HEK293 (cell line): ENCODE measurements around the gene WDHD1.

ENCODE experiments used
- KLF7 ChIP-seq: fragments of 450-650 bp; formaldehyde crosslinking; IDR thresholded peaks from 2 replicates; pipeline ENCODE4 v1.5.1; 2016; ENCODE audit warnings: missing biosample characterization, missing genetic modification characterization, borderline replicate concordance
- OVOL3 ChIP-seq: fragments of 450-650 bp; formaldehyde crosslinking; IDR thresholded peaks from 2 replicates; pipeline ENCODE4 v1.5.1; 2016; ENCODE audit warnings: missing biosample characterization, missing genetic modification characterization
- PATZ1 ChIP-seq: fragments of 450-650 bp; formaldehyde crosslinking; IDR thresholded peaks from 2 replicates; pipeline ENCODE4 v1.5.1; 2016; ENCODE audit warnings: missing biosample characterization, missing genetic modification characterization
- PBX3 ChIP-seq: sonication (generic); formaldehyde crosslinking; IDR thresholded peaks from 2 replicates; pipeline ENCODE4 v1.8.1; 2022; ENCODE audit warnings: mild to moderate bottlenecking, moderate library complexity, missing genetic modification reagents
- SP3 ChIP-seq: fragments of 450-650 bp; formaldehyde crosslinking; IDR thresholded peaks from 2 replicates; pipeline ENCODE4 v1.5.1; 2016; ENCODE audit warnings: missing biosample characterization, missing genetic modification characterization
- ZBTB10 ChIP-seq: fragments of 450-650 bp; formaldehyde crosslinking; IDR thresholded peaks from 2 replicates; pipeline ENCODE4 v1.5.1; 2016; ENCODE audit warnings: missing biosample characterization, missing genetic modification characterization
- ZBTB11 ChIP-seq: fragments of 450-650 bp; formaldehyde crosslinking; conservative IDR thresholded peaks from 2 replicates; pipeline ENCODE4 v1.5.1; 2016; ENCODE audit warnings: low read depth, missing biosample characterization, missing genetic modification characterization
- ZBTB26 ChIP-seq: fragments of 450-650 bp; formaldehyde crosslinking; optimal IDR thresholded peaks from 2 replicates; pipeline ENCODE3; 2016; ENCODE audit warnings: missing biosample characterization, mild to moderate bottlenecking, missing genetic modification characterization
- ZBTB8A ChIP-seq: fragments of 450-650 bp; formaldehyde crosslinking; IDR thresholded peaks from 2 replicates; pipeline ENCODE4 v1.5.1; 2016; ENCODE audit warnings: missing biosample characterization, missing genetic modification characterization
- ZIC2 ChIP-seq: fragments of 450-650 bp; formaldehyde crosslinking; IDR thresholded peaks from 2 replicates; pipeline ENCODE4 v1.5.1; 2016; ENCODE audit warnings: missing biosample characterization, missing genetic modification characterization
- ZNF157 ChIP-seq: fragments of 450-650 bp; formaldehyde crosslinking; IDR thresholded peaks from 2 replicates; pipeline ENCODE4 v1.5.1; 2016; ENCODE audit warnings: missing biosample characterization, missing genetic modification characterization
- ZNF16 ChIP-seq: fragments of 450-650 bp; formaldehyde crosslinking; IDR thresholded peaks from 2 replicates; pipeline ENCODE4 v1.5.1; 2016; ENCODE audit warnings: low read depth, missing biosample characterization, missing genetic modification characterization
- ZNF184 ChIP-seq: fragments of 450-650 bp; IDR thresholded peaks from 2 replicates; pipeline ENCODE4 v1.5.1; 2018; ENCODE audit warnings: missing biosample characterization, mild to moderate bottlenecking, missing genetic modification characterization
- ZNF23 ChIP-seq: fragments of 450-650 bp; formaldehyde crosslinking; IDR thresholded peaks from 2 replicates; pipeline ENCODE4 v1.5.1; 2016; ENCODE audit warnings: missing biosample characterization, missing genetic modification characterization, borderline replicate concordance
- ZNF274 ChIP-seq, 2 experiments: fragments of 200-500 bp in 1 of 2; fragments of 450-650 bp in 1 of 2; sonication (Bioruptor generic) in 1 of 2; formaldehyde crosslinking in 1 of 2; IDR thresholded peaks; 2 replicates each; pipeline versions ENCODE4 v1.5.1 to v1.6.1; 2014 to 2016; ENCODE audit warnings: borderline replicate concordance in 1 of 2, inconsistent platforms in 1 of 2, low read length in 1 of 2, missing biosample characterization in 1 of 2, missing genetic modification characterization in 1 of 2
- ZNF341 ChIP-seq: fragments of 450-650 bp; formaldehyde crosslinking; IDR thresholded peaks from 2 replicates; pipeline ENCODE4; 2016; ENCODE audit warnings: low read depth, missing biosample characterization, missing genetic modification characterization
- ZNF350 ChIP-seq: fragments of 450-650 bp; formaldehyde crosslinking; IDR thresholded peaks from 2 replicates; pipeline ENCODE4 v1.5.0; 2017; ENCODE audit warnings: missing biosample characterization, mild to moderate bottlenecking, missing genetic modification characterization
- ZNF398 ChIP-seq: fragments of 450-650 bp; formaldehyde crosslinking; IDR thresholded peaks from 2 replicates; pipeline ENCODE4 v1.5.1; 2017; ENCODE audit warnings: missing biosample characterization, missing genetic modification characterization
- ZNF529 ChIP-seq: fragments of 450-650 bp; formaldehyde crosslinking; IDR thresholded peaks from 2 replicates; pipeline ENCODE4 v1.5.1; 2017; ENCODE audit warnings: missing genetic modification characterization, missing biosample characterization; ENCODE audit not compliant: insufficient replicate concordance
- ZNF544 ChIP-seq: fragments of 450-650 bp; formaldehyde crosslinking; IDR thresholded peaks from 2 replicates; pipeline ENCODE4 v1.5.0; 2017; ENCODE audit warnings: missing biosample characterization, missing genetic modification characterization
- ZNF600 ChIP-seq: fragments of 450-650 bp; formaldehyde crosslinking; IDR thresholded peaks from 2 replicates; pipeline ENCODE4 v1.5.1; 2016; ENCODE audit warnings: missing biosample characterization, missing genetic modification characterization
- ZNF629 ChIP-seq: fragments of 450-650 bp; formaldehyde crosslinking; IDR thresholded peaks from 2 replicates; pipeline ENCODE4 v1.5.1; 2017; ENCODE audit warnings: missing biosample characterization, missing genetic modification characterization
- ZNF639 ChIP-seq: fragments of 450-650 bp; formaldehyde crosslinking; IDR thresholded peaks from 2 replicates; pipeline ENCODE4 v1.5.1; 2016; ENCODE audit warnings: missing biosample characterization, missing genetic modification characterization

The WDHD1 gene

GRCh38 chr14:54902521-54903420 lies 124.1 kb downstream of the WDHD1 start, which contains the start of gene GCH1 (continued):
- TF ChIP-seq ZBTB10 (tag by site-specific recombination) (peak; percentile 91), PBX3 (peak; percentile 32; the same call in 1 of the 2 replicates), ZBTB8A (tag by site-specific recombination) (peak; percentile 99), ZNF639 (tag by site-specific recombination) (no peak; the same call in 1 of the 2 replicates), ZNF184 (tag by site-specific recombination) (0 out of 2 replicates have a peak, but pooled peaks have one; percentile 18), ZNF274 (IDR thresholded peaks at IDR 0.05; ENCODE audit: low read length) (no peak), ZNF274 (tag by site-specific recombination; IDR thresholded peaks at IDR 0.05; ENCODE audit: borderline replicate concordance) (no peak), SP3 (tag by site-specific recombination) (0 out of 2 replicates have a peak, but pooled peaks have one; percentile 23), ZNF16 (no peak), ZBTB11 (tag by site-specific recombination) (no peak), OVOL3 (tag by site-specific recombination) (no peak), ZNF350 (tag by site-specific recombination) (no peak), ZNF600 (tag by site-specific recombination) (no peak), ZNF398 (peak; percentile 62; the same call in 1 of the 2 replicates), ZNF544 (tag by site-specific recombination) (no peak), ZNF529 (tag by site-specific recombination) (no peak), KLF7 (tag by site-specific recombination) (no peak), ZNF341 (tag by site-specific recombination) (no peak), ZNF629 (tag by site-specific recombination) (0 out of 2 replicates have a peak, but pooled peaks have one; percentile 32), PATZ1 (tag by site-specific recombination) (peak; percentile 82), ZNF23 (no peak), ZNF157 (tag by site-specific recombination) (no peak), ZBTB26 (tag by site-specific recombination) (peak; percentile 75), ZIC2 (tag by site-specific recombination) (peak; percentile 38; the same call in 1 of the 2 replicates)
